PC-3 (cell line): ENCODE measurements around the gene SENP6.

Source experiments
- CTCF ChIP-seq: fragments of 300-600 bp; sonication (generic); conservative IDR thresholded peaks from 2 replicates; pipeline ENCODE4 v1.5.1; 2017; ENCODE audit warnings: antibody characterized with exemption, low read depth, mild to moderate bottlenecking, low read length
- EZH2phosphoT487 ChIP-seq: fragments of 300-600 bp; sonication (generic); IDR thresholded peaks from 2 replicates; pipeline ENCODE4 v1.6.1; 2018; ENCODE audit warnings: mild to moderate bottlenecking, antibody characterized with exemption, low read length, borderline replicate concordance

GRCh38 chr6:75601304-75602245, at the start of gene SENP6:
- TF ChIP-seq CTCF = no peak
- TF ChIP-seq EZH2phosphoT487 = no peak
